ENCODE data around the gene METTL16. TPM values are rescaled to one million over a fixed set of nuclear protein-coding genes. Genes with fewer than 3 reads are reported as not detected.

METTL16 gene
- total RNA-seq, 2 donors from 2014 or later = 46.6 to 47.9 TPM

DNA sequence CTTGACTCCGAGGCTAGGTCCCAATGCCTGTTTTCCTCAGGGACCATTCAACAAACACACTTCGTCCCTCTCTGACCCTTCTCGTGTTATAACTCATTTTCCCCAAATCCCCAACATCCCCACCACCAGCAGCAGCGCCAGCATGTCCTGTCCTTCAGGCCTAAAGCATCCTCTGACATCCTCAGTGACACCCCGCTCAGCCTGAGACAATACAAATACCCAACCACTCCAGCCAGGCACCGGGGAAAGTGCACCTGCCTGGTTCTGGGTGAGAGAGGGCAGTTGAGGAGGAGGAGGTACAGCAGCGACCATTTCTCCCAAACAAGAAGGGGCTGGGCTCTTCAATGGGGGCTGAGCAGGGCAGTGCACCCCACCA lies 115.5 kb downstream of the METTL16 start:
- no peaks in the 10 kb centered on the region for H3K27me3 ChIP-seq (replicated peaks; ENCODE audit: insufficient read depth)
- no peaks in the 10 kb centered on the region for H3K9me3 ChIP-seq
- H3K4me1 ChIP-seq (replicated peaks) = peaks cover 48% of the 10 kb centered on the region
- 30% methylated on average over 7 of the region's 7 CpGs for WGBS
- TF ChIP-seq POLR2A (IDR thresholded peaks at IDR 0.05) (no peak), POLR2AphosphoS5 (IDR thresholded peaks at IDR 0.05) (no peak)
- TF ChIP-seq, protein P1, sequence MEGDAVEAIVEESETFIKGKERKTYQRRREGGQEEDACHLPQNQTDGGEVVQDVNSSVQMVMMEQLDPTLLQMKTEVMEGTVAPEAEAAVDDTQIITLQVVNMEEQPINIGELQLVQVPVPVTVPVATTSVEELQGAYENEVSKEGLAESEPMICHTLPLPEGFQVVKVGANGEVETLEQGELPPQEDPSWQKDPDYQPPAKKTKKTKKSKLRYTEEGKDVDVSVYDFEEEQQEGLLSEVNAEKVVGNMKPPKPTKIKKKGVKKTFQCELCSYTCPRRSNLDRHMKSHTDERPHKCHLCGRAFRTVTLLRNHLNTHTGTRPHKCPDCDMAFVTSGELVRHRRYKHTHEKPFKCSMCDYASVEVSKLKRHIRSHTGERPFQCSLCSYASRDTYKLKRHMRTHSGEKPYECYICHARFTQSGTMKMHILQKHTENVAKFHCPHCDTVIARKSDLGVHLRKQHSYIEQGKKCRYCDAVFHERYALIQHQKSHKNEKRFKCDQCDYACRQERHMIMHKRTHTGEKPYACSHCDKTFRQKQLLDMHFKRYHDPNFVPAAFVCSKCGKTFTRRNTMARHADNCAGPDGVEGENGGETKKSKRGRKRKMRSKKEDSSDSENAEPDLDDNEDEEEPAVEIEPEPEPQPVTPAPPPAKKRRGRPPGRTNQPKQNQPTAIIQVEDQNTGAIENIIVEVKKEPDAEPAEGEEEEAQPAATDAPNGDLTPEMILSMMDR (IDR thresholded peaks at IDR 0.05) = no peak
- no peaks in the 10 kb centered on the region for H3K36me3 ChIP-seq
- DNase-seq (ENCODE audit: low spot score) = no peak
- H3K4me3 ChIP-seq = peak overlapping the region in 1 of 2 donors; percentile 19
- peak overlapping the region; percentile 97 to 99 for H3K27ac ChIP-seq
- intact Hi-C loops (cut with DNase I) = loop anchor here (10.0 kb wide), 1 partner anchor 341 kb away; the partner anchor contains the start of gene HIC1

DNA sequence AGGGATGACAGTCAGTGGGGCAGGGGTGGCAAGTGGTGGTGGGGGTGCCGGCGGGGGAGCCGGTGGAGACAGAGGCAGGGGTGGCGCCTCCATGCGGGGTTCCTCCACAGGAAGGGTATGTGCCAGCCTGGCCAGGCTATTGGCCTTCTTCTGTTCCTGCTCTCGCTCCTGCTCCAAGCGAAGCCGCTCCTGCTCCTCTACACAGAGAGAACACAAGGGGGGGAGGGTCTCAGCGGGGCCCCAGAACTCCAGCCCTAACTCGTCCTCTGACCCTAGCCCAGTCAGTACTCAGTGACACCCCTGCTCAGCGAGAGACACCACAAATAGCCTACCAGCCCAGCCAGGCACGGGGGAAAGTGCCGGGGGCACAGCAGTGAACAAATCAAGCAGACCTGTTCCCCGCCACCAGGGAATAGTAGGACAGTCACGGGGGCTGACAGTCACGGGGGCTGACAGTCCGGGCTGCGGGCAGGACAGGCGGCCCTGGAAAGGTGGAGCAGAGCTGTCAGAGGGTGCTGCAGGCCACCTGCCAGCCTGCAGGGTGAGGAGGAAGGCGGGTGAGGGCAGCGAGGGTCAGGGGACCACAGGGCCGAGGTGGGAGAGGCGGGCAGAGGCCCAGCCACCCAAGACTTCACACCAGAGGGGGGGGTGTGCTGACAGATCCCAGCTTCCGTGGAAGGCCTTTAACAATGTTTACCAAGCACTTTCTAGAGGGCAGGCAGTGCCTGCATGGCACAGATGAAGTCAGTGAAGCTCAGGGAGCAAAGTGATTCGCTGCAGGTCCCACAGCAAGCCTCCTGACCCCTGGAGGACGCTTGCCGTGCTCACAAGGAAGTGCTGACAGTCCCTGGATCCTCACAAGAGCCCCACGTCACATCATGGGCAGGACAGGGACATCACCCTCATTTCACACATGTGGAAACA lies 116.2 kb downstream of the METTL16 start:
- intact Hi-C loops (cut with DNase I) = loop anchor here (10.0 kb wide), 1 partner anchor 341 kb away; the partner anchor contains the start of gene HIC1
- WGBS = 56% methylated on average over 28 of the region's 28 CpGs
- TF ChIP-seq, protein P1 (IDR thresholded peaks at IDR 0.05) = peak in 1 of 4 experiments; percentile 17
- TF ChIP-seq POLR2A (IDR thresholded peaks at IDR 0.05) (peak; percentile 49), POLR2AphosphoS5 (IDR thresholded peaks at IDR 0.05) (peak; percentile 79)
- H3K4me1 ChIP-seq (replicated peaks) = peaks cover 50% of the 10 kb centered on the region
- H3K4me3 ChIP-seq = peak overlapping the region in 1 of 2 donors; percentile 19
- no peaks in the 10 kb centered on the region for H3K9me3 ChIP-seq
- DNase-seq (ENCODE audit: low spot score) = peak; percentile 65
- H3K27me3 ChIP-seq (replicated peaks; ENCODE audit: insufficient read depth) = no peaks in the 10 kb centered on the region
- H3K36me3 ChIP-seq = no peaks in the 10 kb centered on the region
- H3K27ac ChIP-seq = peak overlapping the region; percentile 97 to 99

DNA sequence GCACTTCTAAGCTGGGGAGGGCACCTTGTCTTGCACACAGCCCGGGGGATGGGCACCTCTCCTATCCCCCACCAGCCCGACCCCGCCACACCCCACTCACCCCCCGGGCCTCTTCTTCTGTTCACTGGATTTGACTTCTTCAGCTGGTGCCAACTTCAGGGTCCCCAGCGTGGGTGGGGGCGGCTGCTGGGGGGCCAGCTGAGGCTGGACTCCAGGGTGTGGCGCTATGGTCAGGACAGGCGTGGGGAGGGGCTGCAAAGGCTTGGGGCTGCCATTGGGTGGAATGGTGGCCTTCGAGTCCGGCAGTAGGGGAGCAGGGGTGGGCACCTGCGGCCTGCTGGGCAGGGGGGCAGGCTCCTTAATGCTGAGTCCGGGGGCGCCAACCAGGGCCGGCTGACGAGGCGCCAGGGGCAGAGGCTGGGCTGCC lies 116.9 kb downstream of the METTL16 start:
- TF ChIP-seq, protein P1 (IDR thresholded peaks at IDR 0.05) = no peak
- no peak for TF ChIP-seq POLR2A (IDR thresholded peaks at IDR 0.05)
- TF ChIP-seq POLR2AphosphoS5 (IDR thresholded peaks at IDR 0.05) = no peak
- WGBS = 82% methylated on average over 16 of the region's 16 CpGs
- intact Hi-C loops (cut with DNase I) = loop anchor here (10.0 kb wide), 1 partner anchor 340 kb away; the partner anchor contains the start of gene HIC1
- Histone ChIP-seq H3K4me3 (no peak overlapping the region), H3K36me3 (no peaks in the 10 kb centered on the region), H3K27me3 (replicated peaks; ENCODE audit: insufficient read depth) (no peaks in the 10 kb centered on the region), H3K4me1 (replicated peaks) (peaks cover 51% of the 10 kb centered on the region), H3K9me3 (no peaks in the 10 kb centered on the region), H3K27ac (peak overlapping the region; percentile 97 to 99)
- no peak for DNase-seq (ENCODE audit: low spot score)

DNA sequence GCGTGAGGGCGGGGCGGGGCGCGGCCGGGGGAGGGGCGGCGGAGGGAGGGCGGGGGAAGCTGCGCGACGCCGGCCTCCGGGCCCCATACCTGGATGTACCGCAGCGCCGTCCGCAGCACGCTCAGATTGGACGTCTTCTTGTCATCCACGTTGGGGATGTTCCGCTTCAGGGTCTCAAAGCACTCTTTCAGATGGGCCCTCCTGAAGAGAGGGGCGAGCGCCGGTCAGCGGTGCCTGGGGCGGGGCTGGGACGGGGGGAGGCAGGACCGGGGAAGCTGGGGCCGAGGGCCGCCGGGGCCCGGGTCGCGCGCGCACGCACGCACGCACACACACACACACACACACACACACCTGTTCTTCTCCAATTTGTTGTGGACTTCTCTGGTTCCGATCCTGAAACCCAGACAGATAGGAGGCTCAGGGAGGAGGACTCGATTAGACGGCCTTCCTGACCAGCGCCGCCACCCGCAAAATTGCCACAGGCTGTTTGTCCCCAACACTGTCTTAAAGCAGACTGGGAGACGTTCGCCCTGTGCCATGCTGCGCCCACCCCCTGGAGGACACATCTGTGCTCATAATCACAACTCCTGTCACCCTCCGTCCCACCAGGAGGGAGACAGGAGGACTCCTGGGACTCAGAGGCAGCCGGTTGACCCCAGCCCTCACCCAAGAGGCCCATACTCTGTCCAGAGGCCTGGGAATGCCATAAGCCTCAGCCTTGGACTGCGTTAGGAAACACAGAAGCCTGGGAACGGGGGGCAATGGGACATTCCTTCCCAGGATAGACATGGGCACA lies 117.5 kb downstream of the METTL16 start:
- no peaks in the 10 kb centered on the region for H3K9me3 ChIP-seq
- peak overlapping the region; percentile 97 to 99 for H3K27ac ChIP-seq
- TF ChIP-seq, protein P1 (IDR thresholded peaks at IDR 0.05) = no peak
- intact Hi-C loops (cut with DNase I) = loop anchor here (10.0 kb wide), 1 partner anchor 339 kb away; the partner anchor contains the start of gene HIC1
- 37% methylated on average over 26 of the region's 53 CpGs for WGBS
- no peaks in the 10 kb centered on the region for H3K36me3 ChIP-seq
- DNase-seq (ENCODE audit: low spot score) = no peak
- H3K4me3 ChIP-seq = peak overlapping the region; percentile 80 to 83
- no peaks in the 10 kb centered on the region for H3K27me3 ChIP-seq (replicated peaks; ENCODE audit: insufficient read depth)
- peaks cover 51% of the 10 kb centered on the region for H3K4me1 ChIP-seq (replicated peaks)

Data from prostate gland (tissue), 2 donors.